ENCODE results near the gene PRKCB.

- no peak for TF ChIP-seq CTCF (IDR thresholded peaks at IDR 0.05)
- no peak for TF ChIP-seq POLR2AphosphoS5 (IDR thresholded peaks at IDR 0.05)
- no peak for TF ChIP-seq POLR2A (IDR thresholded peaks at IDR 0.05)
- no peak for TF ChIP-seq EP300 (IDR thresholded peaks at IDR 0.05)
Observed at GRCh38 chr16:23895052-23895451, 59.3 kb downstream of the PRKCB start.
